SK-N-SH (cell line): ENCODE measurements around the gene OAS2. TPM values are rescaled to one million over a fixed set of nuclear protein-coding genes. Genes with fewer than 3 reads are reported as not detected.

Experiments
- CTCF ChIA-PET: fragments of 300-600, 350-600 bp; formaldehyde crosslinking; extraction: SDS; loops from one replicate; lab custom pipeline; 2021; lab: Yijun Ruan, JAX
- POLR2A ChIA-PET: fragments of 350-600 bp; sonication (Branson Sonifier 250); formaldehyde crosslinking; extraction: SDS; loops from one replicate; lab custom pipeline; 2020; ENCODE audit warnings: antibody characterized with exemption, inconsistent platforms; lab: Yijun Ruan, JAX
- DNase-seq: peaks from one replicate; pipeline ENCODE4 v3.0.0; 2012
- H2AFZ ChIP-seq: fragments of 200-600 bp; sonication (generic); 2 replicates; pipeline ENCODE4 v1.8.1; 2016; ENCODE audit warnings: antibody characterized with exemption, mild to moderate bottlenecking, low read depth
- H3F3A ChIP-seq: fragments of 200-600 bp; sonication (generic); replicated peaks from 2 replicates; pipeline ENCODE3; 2016; ENCODE audit warnings: antibody characterized with exemption, mild to moderate bottlenecking; ENCODE audit not compliant: insufficient read depth
- H3K27ac ChIP-seq, 2 experiments: fragments of 200-500 bp in 1 of 2; fragments of 200-600 bp in 1 of 2; sonication (Bioruptor generic) in 1 of 2; sonication (generic), shearing (Covaris generic) in 1 of 2; 2 replicates each; pipeline versions ENCODE4 v1.5.1 to v1.6.1; 2014 to 2016; ENCODE audit warnings: low read depth in 2 of 2, inconsistent platforms in 1 of 2, low read length in 1 of 2, mild to moderate bottlenecking in 1 of 2, mixed read lengths in 1 of 2
- H3K27me3 ChIP-seq: fragments of 200-600 bp; sonication (generic), shearing (Covaris generic); 2 replicates; pipeline ENCODE4 v1.6.1; 2016; ENCODE audit warnings: mixed run types; ENCODE audit not compliant: insufficient read depth
- H3K36me3 ChIP-seq, 2 experiments: fragments of 200-500 bp in 1 of 2; fragments of 200-600 bp in 1 of 2; sonication (Bioruptor generic) in 1 of 2; sonication (generic) in 1 of 2; replicated peaks in 1 of 2; 2 replicates each; pipeline versions ENCODE3 to v1.5.1; 2014 to 2016; ENCODE audit warnings: low read length in 1 of 2, mild to moderate bottlenecking in 1 of 2; ENCODE audit not compliant: insufficient read depth in 2 of 2, control insufficient read depth in 1 of 2
- H3K4me1 ChIP-seq, 2 experiments: fragments of 200-500 bp in 1 of 2; fragments of 200-600 bp in 1 of 2; sonication (Bioruptor generic) in 1 of 2; sonication (generic), shearing (Covaris generic) in 1 of 2; 2 replicates each; pipeline versions ENCODE4 v1.5.1 to v1.6.1; 2014 to 2016; ENCODE audit warnings: low read depth in 1 of 2, low read length in 1 of 2, mixed run types in 1 of 2; ENCODE audit not compliant: insufficient read depth in 2 of 2, control insufficient read depth in 1 of 2
- H3K4me2 ChIP-seq: fragments of 200-600 bp; sonication (generic), shearing (Covaris generic); 2 replicates; pipeline ENCODE4 v1.6.1; 2017; ENCODE audit warnings: mixed run types
- H3K4me3 ChIP-seq, 2 experiments: fragments of 200-500 bp in 1 of 2; fragments of 200-600 bp in 1 of 2; sonication (Bioruptor generic) in 1 of 2; sonication (generic), shearing (Covaris generic) in 1 of 2; 2 replicates each; pipeline versions ENCODE4 v1.5.1 to v1.8.1; 2014 to 2016; ENCODE audit warnings: low read depth in 2 of 2, inconsistent platforms in 1 of 2, low read length in 1 of 2, mild to moderate bottlenecking in 1 of 2, mixed read lengths in 1 of 2, moderate library complexity in 1 of 2
- H3K79me2 ChIP-seq: fragments of 200-600 bp; sonication (generic); 2 replicates; pipeline ENCODE4 v1.8.1; 2017; ENCODE audit warnings: mild to moderate bottlenecking; ENCODE audit not compliant: insufficient read depth
- H3K9ac ChIP-seq: fragments of 200-600 bp; sonication (generic); 2 replicates; pipeline ENCODE4 v1.6.1; 2017; ENCODE audit warnings: mixed run types
- H3K9me2 ChIP-seq: fragments of 200-600 bp; sonication (generic); 2 replicates; pipeline ENCODE4 v1.6.1; 2017; ENCODE audit warnings: mixed run types
- H3K9me3 ChIP-seq: fragments of 200-600 bp; sonication (generic); 2 replicates; pipeline ENCODE4 v1.6.1; 2017; ENCODE audit warnings: mixed run types, mild to moderate bottlenecking, moderate library complexity
- H4K20me1 ChIP-seq: fragments of 200-600 bp; sonication (generic); 2 replicates; pipeline ENCODE4 v1.6.1; 2017; ENCODE audit warnings: mild to moderate bottlenecking, mixed run types; ENCODE audit not compliant: insufficient read depth
- EP300 ChIP-seq, 2 experiments: IDR thresholded peaks; 2 replicates each; pipeline versions ENCODE4 v1.4.0 to v1.6.1; 2012; ENCODE audit warnings: borderline replicate concordance in 1 of 2, low read depth in 1 of 2, low read length in 1 of 2
- EZH2phosphoT487 ChIP-seq: fragments of 200-600 bp; sonication (generic); IDR thresholded peaks from 2 replicates; pipeline ENCODE4 v1.6.1; 2017; ENCODE audit warnings: low read depth, mixed run types, mild to moderate bottlenecking, antibody characterized with exemption, moderate library complexity, borderline replicate concordance
- FOXJ3 ChIP-seq: sonication (generic); formaldehyde crosslinking; IDR thresholded peaks from 2 replicates; pipeline ENCODE4 v1.5.1; 2020; ENCODE audit warnings: mild to moderate bottlenecking, missing genetic modification reagents
- IRF3 ChIP-seq: fragments of 150-350 bp; IDR thresholded peaks from 2 replicates; pipeline ENCODE4 v1.6.1; 2016; ENCODE audit warnings: mild to moderate bottlenecking, low read depth, low read length
- MEF2A ChIP-seq: IDR thresholded peaks from 2 replicates; pipeline ENCODE4 v1.4.0; 2012; ENCODE audit warnings: low read depth, borderline replicate concordance
- MXI1 ChIP-seq: IDR thresholded peaks from 2 replicates; pipeline ENCODE4 v1.6.1; 2012; ENCODE audit warnings: mild to moderate bottlenecking, low read depth, low read length, improper control_type of control experiment
- PBX3 ChIP-seq: IDR thresholded peaks from 2 replicates; pipeline ENCODE4; 2012
- POLR2AphosphoS5 ChIP-seq: IDR thresholded peaks from 2 replicates; pipeline ENCODE4 v1.6.1; 2012; ENCODE audit warnings: low read depth, low read length
- RAD21 ChIP-seq: IDR thresholded peaks from 2 replicates; pipeline ENCODE4 v1.6.1; 2012; ENCODE audit warnings: mild to moderate bottlenecking, low read length
- RCOR1 ChIP-seq: fragments of 150-350 bp; IDR thresholded peaks from 2 replicates; pipeline ENCODE4 v1.6.1; 2017; ENCODE audit warnings: antibody characterized with exemption, low read length
- REST ChIP-seq: IDR thresholded peaks from 2 replicates; pipeline ENCODE4 v1.6.1; 2012; ENCODE audit warnings: mild to moderate bottlenecking, low read depth, low read length, moderate library complexity
- RFX5 ChIP-seq: IDR thresholded peaks from 2 replicates; pipeline ENCODE4 v1.6.1; 2012; ENCODE audit warnings: mild to moderate bottlenecking, improper control_type of control experiment, low read length
- RXRA ChIP-seq: IDR thresholded peaks from 2 replicates; pipeline ENCODE4 v1.4.0; 2012; ENCODE audit warnings: low read depth, mild to moderate bottlenecking, borderline replicate concordance
- SIN3A ChIP-seq: IDR thresholded peaks from 2 replicates; pipeline ENCODE4 v1.6.1; 2012; ENCODE audit warnings: low read depth, mild to moderate bottlenecking, low read length, moderate library complexity, borderline replicate concordance
- SMC3 ChIP-seq: IDR thresholded peaks from 2 replicates; pipeline ENCODE4 v1.6.1; 2012; ENCODE audit warnings: low read depth, low read length, improper control_type of control experiment
- TCF12 ChIP-seq: IDR thresholded peaks from 2 replicates; pipeline ENCODE4 v1.4.0; 2012
- USF2 ChIP-seq: fragments of 150-350 bp; IDR thresholded peaks from 2 replicates; pipeline ENCODE4 v1.6.1; 2017; ENCODE audit warnings: antibody characterized with exemption, low read length, low read depth, borderline replicate concordance
- ZBTB33 ChIP-seq: IDR thresholded peaks from 2 replicates; pipeline ENCODE4 v1.4.0; 2012; ENCODE audit warnings: low read depth, borderline replicate concordance
- WGBS: methylation state at CpG from one replicate; pipeline ENCODE4 v1.1.6; 2017; ENCODE audit warnings: low lambda C conversion rate; 5-methylcytosine and 5-hydroxymethylcytosine counted together
- polyA plus RNA-seq, 3 experiments: library from polyadenylated mRNA; depleted of rRNA; stranded (reverse); fragments of >200 nt; gene quantifications; 2 replicates each; pipeline ENCODE4 v1.2.3, GENCODE V29; 2012

Gene OAS2
- polyA plus RNA-seq, 1 of the 3 experiments (the other 2 are of a cell fraction), result not detected

- Histone ChIP-seq H3F3A (no peaks in the 10 kb centered on the region), H3K9me3 (no peaks in the 10 kb centered on the region), H4K20me1 (no peaks in the 10 kb centered on the region), H2AFZ (no peak overlapping the region), H3K79me2 (no peaks in the 10 kb centered on the region), H3K9me2 (no peaks in the 10 kb centered on the region), H3K27me3 (no peaks in the 10 kb centered on the region), H3K9ac (no peak overlapping the region), H3K27ac (peak overlapping the region in 1 of 2 experiments; percentile 77; a peak in 2 of 4 replicates), H3K36me3 (no peaks in the 10 kb centered on the region), H3K4me1 (peaks cover 0 to 22% of the 10 kb centered on the region in 2 experiments; a peak in 1 of 4 replicates), H3K4me3 (no peak overlapping the region), H3K4me2 (no peak overlapping the region)
- no peak for DNase-seq
- CTCF ChIA-PET, result no interaction called here
- TF ChIP-seq SIN3A (no peak), MEF2A (no peak), RCOR1 (no peak)
- 57% methylated on average over 2 of the region's 2 CpGs for WGBS
- POLR2A ChIA-PET, result interaction anchor here (0.6 kb wide), 1 partner anchor 179 kb away, joined by 3 read pairs; the partner anchor contains the start of gene RPH3A
These were observed 7.9 kb upstream of the OAS2 start for GRCh38 chr12:112970391-112970790.

- Histone ChIP-seq H3K9me2 (no peaks in the 10 kb centered on the region), H3K36me3 (no peaks in the 10 kb centered on the region), H3F3A (no peaks in the 10 kb centered on the region), H3K4me1 (peaks cover 0 to 22% of the 10 kb centered on the region in 2 experiments; a peak in 1 of 4 replicates), H3K9me3 (no peaks in the 10 kb centered on the region), H3K4me2 (no peak overlapping the region), H3K79me2 (no peaks in the 10 kb centered on the region), H3K9ac (no peak overlapping the region), H3K27me3 (no peaks in the 10 kb centered on the region), H2AFZ (no peak overlapping the region), H3K4me3 (no peak overlapping the region), H4K20me1 (no peaks in the 10 kb centered on the region), H3K27ac (peak overlapping the region in 1 of 2 experiments; percentile 85; a peak in 2 of 4 replicates)
- CTCF ChIA-PET, result no interaction called here
- WGBS, result 41% methylated on average over 5 of the region's 5 CpGs
- POLR2A ChIA-PET, result no interaction called here
- peak; percentile 78 for DNase-seq
- TF ChIP-seq RAD21 (0 out of 2 replicates have a peak, but pooled peaks have one; percentile 5), MXI1 (no peak), SIN3A (no peak), EZH2phosphoT487 (no peak), EP300 (IDR thresholded peaks at IDR 0.05; ENCODE audit: borderline replicate concordance in 1 of 2, low read depth in 1 of 2, low read length in 1 of 2) (no peak; a peak in 1 of 4 replicates), ZBTB33 (no peak), POLR2AphosphoS5 (no peak), RCOR1 (peak; percentile 53), REST (no peak), SMC3 (no peak), TCF12 (peak; percentile 28; the same call in 1 of the 2 replicates), PBX3 (no peak), IRF3 (no peak), RXRA (no peak), MEF2A (no peak), FOXJ3 (CRISPR knock-in tag) (no peak; the same call in 1 of the 2 replicates), USF2 (no peak), RFX5 (no peak)
These were observed 7.1 kb upstream of the OAS2 start for GRCh38 chr12:112971248-112971647.
